Measurements from ENCODE around the gene EYS. TPM values are rescaled to one million over a fixed set of nuclear protein-coding genes. Genes with fewer than 3 reads are reported as not detected.

Gene EYS
- total RNA-seq, 1 experiment from 2014 or later = not detected

GRCh38 chr6:64255000-64255399 lies 1452.0 kb downstream of the EYS start:
- H2BK15ac ChIP-seq (ENCODE audit: low read depth, low read length) = no peak overlapping the region
- WGBS (ENCODE audit: extremely low coverage, insufficient read length, low lambda C conversion rate) = no CpG with 5 or more reads among the region's 1 CpG
- H4K5ac ChIP-seq (ENCODE audit: insufficient read length, low read depth, low read length) = no peak overlapping the region
- no peak overlapping the region for H4K91ac ChIP-seq (ENCODE audit: insufficient read length, low read depth, low read length)
- no peak overlapping the region for H3K56ac ChIP-seq (ENCODE audit: insufficient read length, low read depth, low read length)
- no peaks in the 10 kb centered on the region for H3K79me1 ChIP-seq (ENCODE audit: insufficient read depth, low read depth, low read length, poor library complexity, severe bottlenecking)
- Mint-ChIP-seq H3K9me3 (no peaks in the 10 kb centered on the region), H3K27me3 (ENCODE audit: low read depth) (no peaks in the 10 kb centered on the region), H3K4me1 (peaks cover 13% of the 10 kb centered on the region in 2 experiments), H3K27ac (no peak overlapping the region), H3K36me3 (ENCODE audit: insufficient read depth in 1 of 3, low read depth in 3 of 3) (no peaks in the 10 kb centered on the region), H3K4me3 (no peak overlapping the region)
- no peaks in the 10 kb centered on the region for H3K9me3 ChIP-seq (ENCODE audit: control insufficient read depth, low read depth, low read length)
- H3K4me1 ChIP-seq (ENCODE audit: insufficient read depth, low read length) = no peaks in the 10 kb centered on the region; the same call in 1 of the 2 replicates
- DNase-seq = no peak
- H2BK5ac ChIP-seq (ENCODE audit: insufficient read length, low read length) = no peak overlapping the region
- H4K8ac ChIP-seq (replicated peaks; ENCODE audit: insufficient read length, low read depth, low read length) = no peak overlapping the region
- H3K18ac ChIP-seq (ENCODE audit: insufficient read length, low read depth, low read length) = no peak overlapping the region
- H2BK12ac ChIP-seq (ENCODE audit: insufficient read length, low read depth, low read length) = no peak overlapping the region
- H4K20me1 ChIP-seq (ENCODE audit: control insufficient read depth, insufficient read depth, insufficient read length) = no peaks in the 10 kb centered on the region
- H2AK5ac ChIP-seq (ENCODE audit: insufficient read length, low read length) = no peak overlapping the region
- H3K23me2 ChIP-seq (ENCODE audit: insufficient read length, low read depth, low read length, poor library complexity, severe bottlenecking) = no peaks in the 10 kb centered on the region
- H3K14ac ChIP-seq (ENCODE audit: insufficient read depth, low read length) = no peak overlapping the region
- H3K4me2 ChIP-seq (ENCODE audit: insufficient read depth, insufficient read length, low read length) = no peak overlapping the region
- TF ChIP-seq CTCF (conservative IDR thresholded peaks at IDR 0.05) = no peak
- H3K9ac ChIP-seq (ENCODE audit: extremely low read depth, insufficient read length, low read length) = no peak overlapping the region
- H3K27ac ChIP-seq (ENCODE audit: insufficient read length, low read depth, low read length) = no peak overlapping the region
- no peaks in the 10 kb centered on the region for H3K79me2 ChIP-seq (ENCODE audit: insufficient read depth, low read length)
- H3T11ph ChIP-seq (ENCODE audit: low read length) = no peak overlapping the region
- H2BK120ac ChIP-seq (ENCODE audit: low read depth, low read length, poor library complexity, severe bottlenecking) = no peak overlapping the region
- H3K23ac ChIP-seq (ENCODE audit: insufficient read length, low read depth, low read length) = no peak overlapping the region
- no peaks in the 10 kb centered on the region for H3K27me3 ChIP-seq (ENCODE audit: insufficient read depth, low read length)
- no peak overlapping the region for H3K4ac ChIP-seq (ENCODE audit: low read depth, low read length)
- no peak overlapping the region for H2BK20ac ChIP-seq (ENCODE audit: low read depth, low read length, poor library complexity, severe bottlenecking)
- H2AFZ ChIP-seq (ENCODE audit: low read length) = no peak overlapping the region
